Central memory CD8-positive, alpha-beta T cell (primary cell): ENCODE data around the gene PAX5.

Experiments used
- ATAC-seq: fragments of 150-1000 bp; cut with Tn5 transposase; replicated peaks from 2 replicates; pipeline ENCODE4 v1.10.0; 2022; ENCODE audit warnings: mild to moderate bottlenecking, moderate FRiP score, moderate number of reproducible peaks; ENCODE audit not compliant: poor library complexity, severe bottlenecking; ENCODE audit errors: extremely low read depth
- DNase-seq, 2 donors: peaks; one replicate each; pipeline ENCODE4 v3.0.0; 2021; ENCODE audit warnings: low spot score in 2 of 2
- H3K27ac Mint-ChIP-seq: one replicate; pipeline ENCODE4 v1.8.0; 2022; ENCODE audit warnings: low read depth, mild to moderate bottlenecking, moderate library complexity, mixed read lengths
- H3K27me3 Mint-ChIP-seq: one replicate; pipeline ENCODE4 v1.8.0; 2022; ENCODE audit warnings: mixed read lengths
- H3K36me3 Mint-ChIP-seq: one replicate; pipeline ENCODE4 v1.8.0; 2022; ENCODE audit warnings: mild to moderate bottlenecking, moderate library complexity, mixed read lengths; ENCODE audit not compliant: insufficient read depth
- H3K4me1 Mint-ChIP-seq: one replicate; pipeline ENCODE4 v1.8.0; 2022; ENCODE audit warnings: mixed read lengths
- H3K4me3 Mint-ChIP-seq: one replicate; pipeline ENCODE4 v1.8.0; 2022; ENCODE audit warnings: mild to moderate bottlenecking, moderate library complexity, mixed read lengths
- H3K9me3 Mint-ChIP-seq: one replicate; pipeline ENCODE4 v1.8.0; 2022; ENCODE audit warnings: mixed read lengths

PAX5 gene

GRCh38 chr9:37027582-37028419 lies 6.3 kb downstream of the PAX5 start:
- H3K4me1 Mint-ChIP-seq, result peaks cover 27% of the 10 kb centered on the region
- ATAC-seq, result peak; percentile 89
- no peaks in the 10 kb centered on the region for H3K36me3 Mint-ChIP-seq
- no peaks in the 10 kb centered on the region for H3K9me3 Mint-ChIP-seq
- no peak overlapping the region for H3K27ac Mint-ChIP-seq
- DNase-seq, result peak; percentile 61 to 67
- H3K27me3 Mint-ChIP-seq, result peaks cover 92% of the 10 kb centered on the region
- H3K4me3 Mint-ChIP-seq, result peak overlapping the region; percentile 60

GRCh38 chr9:37026931-37027581 lies 7.0 kb downstream of the PAX5 start:
- H3K9me3 Mint-ChIP-seq, result no peaks in the 10 kb centered on the region
- no peak overlapping the region for H3K27ac Mint-ChIP-seq
- no peak for ATAC-seq

DNA sequence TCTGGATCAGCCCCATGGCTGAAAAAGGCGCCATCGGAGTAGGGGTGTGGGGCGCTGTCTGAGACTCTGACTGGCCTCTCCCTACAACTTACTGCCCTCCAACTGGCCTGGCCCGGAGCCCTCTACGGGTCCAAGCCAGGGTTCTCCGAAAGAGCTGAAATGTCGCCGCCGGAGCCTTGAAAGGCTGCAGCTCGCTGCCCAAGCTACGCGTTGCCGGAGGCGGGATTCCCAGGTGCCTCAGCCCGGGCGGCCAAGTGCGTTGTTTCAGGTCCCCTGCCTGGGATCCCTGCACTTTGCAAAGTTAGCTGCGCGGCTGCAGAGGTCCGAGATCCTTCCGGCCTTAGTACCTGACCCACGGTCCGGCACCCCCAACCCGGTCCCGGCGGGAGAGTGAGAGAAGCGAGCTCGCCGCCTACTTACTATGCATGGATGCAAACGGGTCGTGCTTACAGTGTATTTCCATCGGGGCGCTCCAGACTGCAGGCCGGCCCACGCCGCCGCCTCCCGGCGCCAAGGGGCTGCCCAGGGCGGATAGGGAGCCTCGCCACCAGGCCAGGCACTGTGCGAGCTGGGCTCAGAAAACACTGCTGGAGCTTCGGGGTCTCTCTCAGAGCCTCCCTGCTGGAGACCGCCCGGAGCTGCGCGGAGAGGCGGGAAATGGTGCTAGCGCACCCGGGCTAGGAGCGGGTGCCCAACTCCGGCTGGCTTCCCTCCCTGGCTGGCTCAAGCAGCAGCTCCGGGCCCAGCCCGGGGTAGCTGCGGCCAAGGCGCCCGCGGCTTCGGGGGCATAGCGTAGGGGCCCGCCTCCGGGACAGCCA lies 7.7 kb downstream of the PAX5 start:
- no peaks in the 10 kb centered on the region for H3K9me3 Mint-ChIP-seq
- ATAC-seq (no peak), DNase-seq (no peak)
- no peak overlapping the region for H3K27ac Mint-ChIP-seq
- H3K4me3 Mint-ChIP-seq, result peak overlapping the region; percentile 69
- no peaks in the 10 kb centered on the region for H3K36me3 Mint-ChIP-seq
- peaks cover 27% of the 10 kb centered on the region for H3K4me1 Mint-ChIP-seq
- H3K27me3 Mint-ChIP-seq, result peaks cover 92% of the 10 kb centered on the region

More at GRCh38 chr9:37026931-37027581, 7.0 kb downstream of the PAX5 start:
- Mint-ChIP-seq H3K27me3 (peaks cover 92% of the 10 kb centered on the region), H3K36me3 (no peaks in the 10 kb centered on the region), H3K4me1 (peaks cover 27% of the 10 kb centered on the region), H3K4me3 (peak overlapping the region; percentile 60)
- DNase-seq, result no peak

GRCh38 chr9:37025823-37026112 lies 8.3 kb downstream of the PAX5 start:
- Mint-ChIP-seq H3K27ac (no peak overlapping the region), H3K4me3 (peak overlapping the region; percentile 69), H3K4me1 (peaks cover 27% of the 10 kb centered on the region), H3K9me3 (no peaks in the 10 kb centered on the region), H3K27me3 (peaks cover 92% of the 10 kb centered on the region), H3K36me3 (no peaks in the 10 kb centered on the region)
- no peak for ATAC-seq
- DNase-seq, result no peak

DNA sequence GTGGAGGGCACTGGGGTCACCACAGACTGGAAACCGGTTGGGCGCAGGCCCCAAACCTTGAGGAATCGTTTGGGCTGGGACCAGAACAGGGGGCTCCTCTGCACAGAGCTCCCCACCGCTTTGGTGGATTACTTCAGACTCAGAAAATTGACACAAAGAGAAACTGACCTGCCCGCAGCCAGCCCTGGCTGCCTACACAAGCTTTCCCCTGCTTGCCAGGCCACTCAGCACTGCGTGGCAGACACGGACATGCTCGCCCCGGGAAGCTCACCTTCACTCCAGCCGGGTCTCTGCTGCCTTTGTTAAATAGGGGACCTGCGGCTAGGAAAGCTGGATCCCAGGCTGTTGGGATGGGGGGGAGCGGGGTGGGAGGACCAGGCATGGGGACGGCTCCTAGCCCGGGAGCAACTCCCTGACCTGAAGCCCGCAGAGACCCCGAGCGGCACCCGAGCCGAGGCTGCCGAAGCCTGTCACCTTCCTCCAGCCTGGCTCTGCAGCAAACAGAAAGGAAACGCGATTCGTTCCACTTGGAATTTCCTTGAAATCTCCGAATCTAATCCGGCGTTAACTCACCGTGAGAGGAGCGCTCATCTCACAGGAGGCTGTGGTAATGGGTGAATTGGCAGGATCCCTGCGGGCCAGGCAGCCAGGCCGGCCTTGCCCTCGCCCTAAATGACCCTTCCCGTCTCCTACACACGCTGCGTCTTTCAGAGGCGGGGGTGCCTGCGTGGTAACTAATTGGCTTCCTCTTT lies 8.8 kb downstream of the PAX5 start:
- no peak for ATAC-seq
- H3K4me3 Mint-ChIP-seq, result peak overlapping the region; percentile 69
- no peak for DNase-seq
- peaks cover 92% of the 10 kb centered on the region for H3K27me3 Mint-ChIP-seq
- no peaks in the 10 kb centered on the region for H3K9me3 Mint-ChIP-seq
- H3K27ac Mint-ChIP-seq, result no peak overlapping the region
- peaks cover 27% of the 10 kb centered on the region for H3K4me1 Mint-ChIP-seq
- no peaks in the 10 kb centered on the region for H3K36me3 Mint-ChIP-seq

- Mint-ChIP-seq H3K4me3 (no peak overlapping the region), H3K27me3 (peaks cover 93% of the 10 kb centered on the region), H3K9me3 (no peaks in the 10 kb centered on the region), H3K4me1 (no peaks in the 10 kb centered on the region), H3K27ac (no peak overlapping the region), H3K36me3 (no peaks in the 10 kb centered on the region)
- no peak for DNase-seq
- ATAC-seq, result no peak
Measured at GRCh38 chr9:37017546-37017945, 16.5 kb downstream of the PAX5 start.

DNA sequence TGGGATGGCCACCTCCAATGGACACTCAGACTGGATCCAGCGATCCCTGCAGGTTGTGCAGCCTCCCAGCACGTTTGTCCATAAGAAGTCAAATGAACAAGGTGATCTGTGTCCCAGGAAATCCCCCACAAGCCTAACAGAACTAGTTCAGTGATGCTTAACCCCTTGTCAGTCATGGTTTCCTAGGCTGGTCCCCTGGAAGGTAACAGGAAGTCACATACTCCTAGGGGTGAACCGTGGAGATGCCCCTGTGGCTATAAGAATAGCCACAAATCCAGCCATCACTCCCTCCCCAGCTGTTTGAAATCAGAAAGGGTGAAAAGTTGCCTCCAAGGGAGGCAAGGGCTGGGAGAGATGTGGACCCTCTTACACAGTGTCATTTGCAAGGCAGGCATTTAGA lies 22.5 kb downstream of the PAX5 start:
- peaks cover 1% of the 10 kb centered on the region for H3K36me3 Mint-ChIP-seq
- no peak overlapping the region for H3K4me3 Mint-ChIP-seq

DNA sequence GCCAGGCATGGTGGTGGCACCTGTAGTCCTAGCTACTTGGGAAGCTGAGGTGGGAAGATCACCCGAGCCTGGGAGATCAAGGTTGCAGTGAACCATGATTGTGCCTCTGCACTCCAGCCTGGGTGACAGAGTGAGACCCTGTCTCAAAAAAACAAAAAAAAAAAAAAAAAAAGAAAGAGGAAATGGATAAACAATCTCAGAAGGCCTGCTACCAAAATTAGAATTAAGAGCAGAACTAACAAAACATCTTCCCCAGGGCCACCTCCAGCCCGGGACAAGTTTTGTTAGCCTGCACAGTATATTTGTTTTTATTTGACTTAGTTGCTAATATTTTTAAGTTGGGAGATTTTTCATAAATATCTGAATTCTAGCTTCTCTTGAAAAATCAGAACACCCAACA lies 23.1 kb downstream of the PAX5 start:
- Mint-ChIP-seq H3K4me3 (no peak overlapping the region), H3K4me1 (no peaks in the 10 kb centered on the region), H3K9me3 (no peaks in the 10 kb centered on the region), H3K36me3 (peaks cover 1% of the 10 kb centered on the region), H3K27ac (no peak overlapping the region), H3K27me3 (peaks cover 71% of the 10 kb centered on the region)
- no peak for DNase-seq
- no peak for ATAC-seq

More for the DNA sequence above, 22.5 kb downstream of the PAX5 start:
- H3K27me3 Mint-ChIP-seq, result peaks cover 71% of the 10 kb centered on the region
- ATAC-seq (no peak), DNase-seq (no peak)
- no peak overlapping the region for H3K27ac Mint-ChIP-seq
- H3K9me3 Mint-ChIP-seq, result no peaks in the 10 kb centered on the region
- no peaks in the 10 kb centered on the region for H3K4me1 Mint-ChIP-seq

GRCh38 chr9:37010180-37010579 lies 23.9 kb downstream of the PAX5 start:
- Mint-ChIP-seq H3K4me3 (no peak overlapping the region), H3K27me3 (peaks cover 75% of the 10 kb centered on the region), H3K4me1 (no peaks in the 10 kb centered on the region), H3K36me3 (peaks cover 1% of the 10 kb centered on the region), H3K9me3 (no peaks in the 10 kb centered on the region), H3K27ac (no peak overlapping the region)
- DNase-seq (no peak), ATAC-seq (no peak)

DNA sequence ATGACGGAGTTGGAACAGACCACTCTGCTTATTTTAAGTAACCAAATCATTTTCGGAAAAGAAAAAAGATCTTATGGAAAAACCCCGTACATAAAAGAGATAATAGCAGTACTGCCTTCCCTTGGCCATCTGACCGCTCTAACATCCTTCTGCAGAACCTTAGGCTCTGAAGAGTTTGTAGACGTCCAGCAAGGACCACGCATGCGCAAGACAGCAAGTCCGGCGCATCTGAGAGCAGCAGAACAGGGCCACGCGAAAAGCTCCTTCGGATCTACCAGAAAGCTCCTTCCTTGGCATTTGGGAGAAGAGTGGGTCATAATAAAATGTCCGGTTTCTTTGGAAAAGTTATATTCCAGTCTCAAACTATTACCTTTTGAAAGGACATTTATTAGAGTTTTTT lies 26.8 kb downstream of the PAX5 start:
- Mint-ChIP-seq H3K4me3 (no peak overlapping the region), H3K27ac (no peak overlapping the region), H3K4me1 (no peaks in the 10 kb centered on the region), H3K9me3 (no peaks in the 10 kb centered on the region), H3K27me3 (peaks cover 75% of the 10 kb centered on the region), H3K36me3 (peaks cover 1% of the 10 kb centered on the region)
- ATAC-seq, result no peak
- DNase-seq, result no peak

DNA sequence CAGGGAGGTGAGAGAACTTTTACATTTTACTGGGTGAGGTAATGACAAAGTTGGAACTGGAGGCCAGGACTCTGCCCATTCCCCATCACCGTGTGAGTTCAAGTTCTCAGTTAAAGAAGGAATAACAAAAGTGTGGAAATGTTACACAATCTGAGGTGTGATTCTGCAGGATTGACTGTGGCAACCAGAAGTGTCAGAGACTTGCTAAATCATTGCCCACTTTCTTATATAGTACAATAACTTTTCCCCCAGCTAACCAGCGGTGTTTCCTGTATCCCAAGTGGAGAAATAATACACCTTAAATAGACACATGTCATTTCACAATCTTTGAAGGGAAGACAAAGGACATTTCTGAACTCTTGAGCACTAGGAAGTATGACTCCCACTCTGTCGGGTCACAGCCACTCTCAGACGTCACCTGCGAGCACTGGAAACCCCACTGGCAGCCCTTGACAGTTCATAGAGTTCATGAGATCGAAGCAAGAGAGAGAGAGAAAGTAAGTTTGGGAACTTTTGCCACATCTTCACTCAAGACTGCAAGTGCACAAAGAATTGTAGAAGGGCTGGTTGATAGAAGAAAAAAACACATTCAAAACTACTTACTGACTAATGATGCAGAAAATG lies 28.4 kb downstream of the PAX5 start:
- no peak for ATAC-seq
- Mint-ChIP-seq H3K9me3 (no peaks in the 10 kb centered on the region), H3K27ac (no peak overlapping the region), H3K4me3 (no peak overlapping the region), H3K36me3 (peaks cover 1% of the 10 kb centered on the region), H3K27me3 (peaks cover 80% of the 10 kb centered on the region), H3K4me1 (no peaks in the 10 kb centered on the region)
- DNase-seq, result no peak

GRCh38 chr9:37004424-37004935 lies 29.6 kb downstream of the PAX5 start:
- DNase-seq (no peak), ATAC-seq (no peak)
- H3K36me3 Mint-ChIP-seq, result peaks cover 1% of the 10 kb centered on the region
- no peak overlapping the region for H3K27ac Mint-ChIP-seq
- no peaks in the 10 kb centered on the region for H3K4me1 Mint-ChIP-seq
- no peak overlapping the region for H3K4me3 Mint-ChIP-seq
- no peaks in the 10 kb centered on the region for H3K9me3 Mint-ChIP-seq
- H3K27me3 Mint-ChIP-seq, result peaks cover 92% of the 10 kb centered on the region
